A549 treated with Hydrocortisone at 1 μM for 4 hours (cell line): ENCODE data around the gene FGF13. TPM values are rescaled to one million over a fixed set of nuclear protein-coding genes. Genes with fewer than 3 reads are reported as not detected.

Experiments
- total RNA-seq: library from RNA; stranded (reverse); fragments of 200-300 nt; extraction: Qiagen RNA extraction; gene quantifications from 5 replicates; pipeline ENCODE4 v1.2.3, GENCODE V29; 2022

Gene FGF13
- total RNA-seq: 0.07 to 0.08 TPM in 2 of 5 replicates, not detected in the others

DNA sequence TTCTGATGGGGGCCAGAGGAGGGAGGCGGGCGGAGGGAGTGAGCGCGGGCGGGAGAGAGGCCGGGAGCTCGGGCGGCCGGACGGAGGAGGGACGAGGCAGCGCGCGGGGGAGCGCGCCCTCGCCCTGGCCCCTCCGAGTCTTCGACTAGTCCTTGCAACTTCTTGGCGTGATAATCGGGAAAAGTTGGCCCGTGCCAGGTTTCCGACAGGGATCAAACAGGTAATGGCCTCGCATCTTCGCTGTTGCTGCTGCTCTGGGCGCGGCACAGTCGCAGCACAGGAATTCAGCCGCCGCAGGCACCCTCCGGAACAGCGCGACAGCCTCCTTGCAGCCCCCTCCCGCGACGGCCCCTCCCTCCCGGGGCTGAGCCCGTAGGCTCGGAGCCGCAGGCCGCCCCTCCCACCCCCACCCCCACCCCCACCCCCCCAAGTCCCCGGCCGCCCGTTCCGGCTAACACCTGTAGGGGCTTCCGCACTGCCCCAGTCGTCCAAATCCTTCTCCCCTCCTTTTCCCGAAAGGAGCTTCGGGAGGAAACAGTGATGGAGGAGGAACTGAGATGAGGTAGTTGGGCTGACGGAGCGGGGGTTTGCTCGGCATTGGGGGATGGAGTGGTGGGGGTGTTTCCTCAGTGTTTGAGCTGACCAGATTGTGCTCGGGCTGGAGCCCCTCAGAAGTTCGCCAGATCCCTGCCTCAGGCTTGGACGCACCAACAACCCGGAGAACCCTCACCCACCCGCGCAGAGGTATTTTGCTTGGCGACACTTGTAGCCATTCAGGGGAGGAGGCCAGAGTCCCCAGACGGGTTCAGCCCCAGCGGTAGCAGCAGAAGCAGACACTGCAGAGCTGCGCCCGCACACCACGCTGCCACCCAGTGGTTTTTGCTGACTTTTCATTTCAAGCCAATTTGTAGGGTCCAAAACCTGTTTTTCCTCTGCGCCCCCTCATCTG lies at the start of gene FGF13:
TSS of gene FGF13 (minus strand) at position 319 of the 949 bp plus-strand sequence. CDS start 714 bp downstream, outside the sequence.

